ENCODE data around the gene ZNF44. TPM values are rescaled to one million over a fixed set of nuclear protein-coding genes. Genes with fewer than 3 reads are reported as not detected.

ZNF44 gene
- polyA plus RNA-seq, 2 of the 4 experiments (the other 2 are of a cell fraction): 0.65 to 0.76 TPM

DNA sequence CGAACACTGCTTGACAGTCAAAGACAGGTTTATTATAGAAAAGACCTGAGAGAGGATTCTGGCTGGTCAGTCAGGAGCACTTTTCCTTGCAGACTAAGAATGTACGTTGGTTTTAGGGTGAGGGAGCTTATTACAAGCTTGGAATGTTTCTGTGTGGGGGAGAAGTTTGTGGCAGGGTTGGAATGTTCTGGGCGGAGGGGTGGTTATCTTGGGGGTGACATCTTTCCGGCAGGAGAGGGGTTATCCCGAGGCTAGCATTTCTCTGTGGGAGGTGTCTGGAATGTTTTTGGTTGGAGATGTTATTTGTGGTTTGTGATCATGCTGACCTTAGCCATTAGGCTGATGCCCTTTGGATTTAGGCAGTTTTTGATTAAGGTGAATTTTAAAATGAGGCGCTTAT, 70.0 kb downstream of the ZNF44 start:
- no peak overlapping the region for H3K4me3 ChIP-seq
- POLR2A ChIA-PET: no interaction called here
- ATAC-seq (no peak), FAIRE-seq (no peak), DNase-seq (ENCODE audit: low read depth in 1 of 2, low spot score in 1 of 2) (no peak)
- H3K27ac ChIP-seq: no peak overlapping the region
- H3K9me3 ChIP-seq: peaks cover 3% of the 10 kb centered on the region; the same call in 1 of the 3 replicates
- 29% methylated on average over 6 of the region's 6 CpGs for WGBS (ENCODE audit: missing lambda C conversion rate)
- H3K4me2 ChIP-seq: no peak overlapping the region
- no peak for TF ChIP-seq SMC3 (IDR thresholded peaks at IDR 0.05)
- TF ChIP-seq BHLHE40 (IDR thresholded peaks at IDR 0.05; ENCODE audit: low read depth, low read length): no peak
- TF ChIP-seq, protein P1, sequence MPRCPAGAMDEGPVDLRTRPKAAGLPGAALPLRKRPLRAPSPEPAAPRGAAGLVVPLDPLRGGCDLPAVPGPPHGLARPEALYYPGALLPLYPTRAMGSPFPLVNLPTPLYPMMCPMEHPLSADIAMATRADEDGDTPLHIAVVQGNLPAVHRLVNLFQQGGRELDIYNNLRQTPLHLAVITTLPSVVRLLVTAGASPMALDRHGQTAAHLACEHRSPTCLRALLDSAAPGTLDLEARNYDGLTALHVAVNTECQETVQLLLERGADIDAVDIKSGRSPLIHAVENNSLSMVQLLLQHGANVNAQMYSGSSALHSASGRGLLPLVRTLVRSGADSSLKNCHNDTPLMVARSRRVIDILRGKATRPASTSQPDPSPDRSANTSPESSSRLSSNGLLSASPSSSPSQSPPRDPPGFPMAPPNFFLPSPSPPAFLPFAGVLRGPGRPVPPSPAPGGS (IDR thresholded peaks at IDR 0.05): no peak
- no peak for TF ChIP-seq CBX8 (IDR thresholded peaks at IDR 0.05)
- no peak for TF ChIP-seq ZFP36 (IDR thresholded peaks at IDR 0.05; ENCODE audit: borderline replicate concordance, partially characterized antibody)
- no peak for TF ChIP-seq RCOR1 (IDR thresholded peaks at IDR 0.05; ENCODE audit: low read depth, low read length)
- CTCF ChIA-PET: no interaction called here
- no peaks in the 10 kb centered on the region for H3K4me1 ChIP-seq

DNA sequence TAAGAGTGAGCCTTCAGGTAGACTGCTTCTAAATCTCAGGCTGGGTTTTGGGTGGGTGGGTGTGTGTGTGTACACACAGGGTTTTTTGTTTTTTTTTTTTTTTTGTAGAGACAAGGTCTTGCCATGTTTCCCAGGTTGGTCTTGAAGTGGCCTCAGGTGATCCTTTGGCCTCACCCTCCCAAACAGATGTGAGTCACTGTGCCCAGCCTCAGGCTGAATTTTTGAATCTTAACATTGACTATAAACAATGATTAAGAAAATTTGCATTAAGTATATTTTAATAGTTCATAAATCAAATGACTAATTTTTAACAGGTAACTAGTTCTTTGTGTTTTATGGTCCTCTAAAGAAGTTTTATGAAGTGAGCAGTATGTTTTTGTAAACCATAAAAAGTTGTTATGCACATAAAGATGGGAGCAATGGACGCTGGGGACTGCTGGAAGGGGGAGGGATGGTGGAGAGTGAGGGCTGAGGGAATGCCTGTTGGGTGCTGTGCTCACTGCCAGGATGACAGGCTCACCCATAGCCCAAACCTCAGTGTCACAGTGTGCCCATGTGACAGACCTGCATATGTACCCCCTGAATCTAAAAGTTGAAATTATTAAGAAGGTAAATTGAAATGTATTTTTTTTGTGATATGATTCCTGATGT, 71.6 kb downstream of the ZNF44 start:
- TF ChIP-seq BHLHE40 (IDR thresholded peaks at IDR 0.05; ENCODE audit: low read depth, low read length): no peak
- TF ChIP-seq RAD21 (conservative IDR thresholded peaks at IDR 0.05 in 1 of 2, IDR thresholded peaks at IDR 0.05 in 1 of 2): no peak
- no peak for TF ChIP-seq ZNF302 (CRISPR knock-in tag; IDR thresholded peaks at IDR 0.05)
- TF ChIP-seq, protein P2, sequence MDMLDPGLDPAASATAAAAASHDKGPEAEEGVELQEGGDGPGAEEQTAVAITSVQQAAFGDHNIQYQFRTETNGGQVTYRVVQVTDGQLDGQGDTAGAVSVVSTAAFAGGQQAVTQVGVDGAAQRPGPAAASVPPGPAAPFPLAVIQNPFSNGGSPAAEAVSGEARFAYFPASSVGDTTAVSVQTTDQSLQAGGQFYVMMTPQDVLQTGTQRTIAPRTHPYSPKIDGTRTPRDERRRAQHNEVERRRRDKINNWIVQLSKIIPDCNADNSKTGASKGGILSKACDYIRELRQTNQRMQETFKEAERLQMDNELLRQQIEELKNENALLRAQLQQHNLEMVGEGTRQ (IDR thresholded peaks at IDR 0.05): no peak
- TF ChIP-seq HEYL (CRISPR knock-in tag; IDR thresholded peaks at IDR 0.05): no peak
- TF ChIP-seq EP300 (IDR thresholded peaks at IDR 0.05): no peak
- TF ChIP-seq EHMT2 (IDR thresholded peaks at IDR 0.05; ENCODE audit: low read depth): no peak
- no peak for TF ChIP-seq CHD4 (IDR thresholded peaks at IDR 0.05; ENCODE audit: borderline replicate concordance)

More for the DNA sequence above, 71.6 kb downstream of the ZNF44 start:
- Histone ChIP-seq H3K4me3 (no peak overlapping the region), H3K27ac (no peak overlapping the region), H3K4me1 (no peaks in the 10 kb centered on the region), H3K4me2 (no peak overlapping the region), H3K9me3 (peaks cover 11% of the 10 kb centered on the region; the same call in 2 of the 3 replicates)
- WGBS (ENCODE audit: missing lambda C conversion rate): 0% methylated on average over 1 of the region's 1 CpG
- ChIA-PET CTCF (no interaction called here), POLR2A (no interaction called here)
- FAIRE-seq: no peak
- ATAC-seq: no peak
- DNase-seq (ENCODE audit: low read depth in 1 of 2, low spot score in 1 of 2): no peak

Other genes with a start within 250 kb of the ZNF44 start
- not detected in 2 replicates for gene ZNF878, start 241.9 kb downstream of the ZNF44 start, polyA plus RNA-seq (2011; rRNA removed)
- gene ZNF878, start 241.9 kb downstream of the ZNF44 start, polyA plus RNA-seq (2017; fragmentation: RNase III; extraction: RNeasy Plus Mini Kit Qiagen cat#74134 plus additional on column Dnase treatment): not detected in 3 replicates
- not detected in 2 replicates for gene ZNF844, start 230.2 kb downstream of the ZNF44 start, polyA plus RNA-seq (2011; rRNA removed)
- not detected in 3 replicates for gene ZNF844, start 230.2 kb downstream of the ZNF44 start, polyA plus RNA-seq (2017; fragmentation: RNase III; extraction: RNeasy Plus Mini Kit Qiagen cat#74134 plus additional on column Dnase treatment)
- 0.34 and 0.46 TPM in 2 replicates for gene ZNF20, start 154.5 kb downstream of the ZNF44 start, polyA plus RNA-seq (2011; rRNA removed)
- 0.20 to 0.41 TPM (median 0.37 TPM) in 3 replicates for gene ZNF20, start 154.5 kb downstream of the ZNF44 start, polyA plus RNA-seq (2017; fragmentation: RNase III; extraction: RNeasy Plus Mini Kit Qiagen cat#74134 plus additional on column Dnase treatment)
- not detected in 2 replicates for gene ZNF625, start 138.1 kb downstream of the ZNF44 start, polyA plus RNA-seq (2011; rRNA removed)
- not detected in 3 replicates for gene ZNF625, start 138.1 kb downstream of the ZNF44 start, polyA plus RNA-seq (2017; fragmentation: RNase III; extraction: RNeasy Plus Mini Kit Qiagen cat#74134 plus additional on column Dnase treatment)
- 2.2 and 2.3 TPM in 2 replicates for gene ZNF136, start 131.8 kb downstream of the ZNF44 start, polyA plus RNA-seq (2011; rRNA removed)
- 1.4 to 1.6 TPM (median 1.5 TPM) in 3 replicates for gene ZNF136, start 131.8 kb downstream of the ZNF44 start, polyA plus RNA-seq (2017; fragmentation: RNase III; extraction: RNeasy Plus Mini Kit Qiagen cat#74134 plus additional on column Dnase treatment)
- not detected in 2 replicates for gene ZNF563, start 38.8 kb upstream of the ZNF44 start, polyA plus RNA-seq (2011; rRNA removed)
- gene ZNF563, start 38.8 kb upstream of the ZNF44 start, polyA plus RNA-seq (2017; fragmentation: RNase III; extraction: RNeasy Plus Mini Kit Qiagen cat#74134 plus additional on column Dnase treatment): not detected in 3 replicates
- gene ZNF442, start 70.8 kb upstream of the ZNF44 start, polyA plus RNA-seq (2011; rRNA removed): not detected in 2 replicates
- not detected in 3 replicates for gene ZNF442, start 70.8 kb upstream of the ZNF44 start, polyA plus RNA-seq (2017; fragmentation: RNase III; extraction: RNeasy Plus Mini Kit Qiagen cat#74134 plus additional on column Dnase treatment)
- gene ZNF799, start 106.4 kb upstream of the ZNF44 start, polyA plus RNA-seq (2011; rRNA removed): 2.4 and 2.7 TPM in 2 replicates
- gene ZNF799, start 106.4 kb upstream of the ZNF44 start, polyA plus RNA-seq (2017; fragmentation: RNase III; extraction: RNeasy Plus Mini Kit Qiagen cat#74134 plus additional on column Dnase treatment): 1.7 TPM in 3 replicates
- gene ZNF443, start 146.1 kb upstream of the ZNF44 start, polyA plus RNA-seq (2011; rRNA removed): 1.0 and 1.1 TPM in 2 replicates
- gene ZNF443, start 146.1 kb upstream of the ZNF44 start, polyA plus RNA-seq (2017; fragmentation: RNase III; extraction: RNeasy Plus Mini Kit Qiagen cat#74134 plus additional on column Dnase treatment): 1.0 to 1.1 TPM (median 1.1 TPM) in 3 replicates
- gene ZNF709, start 189.9 kb upstream of the ZNF44 start, polyA plus RNA-seq (2011; rRNA removed): 0.01 TPM in 1 of 2 replicates, not detected in the other
- 0.04 to 0.10 TPM in 2 of 3 replicates, not detected in the other for gene ZNF709, start 189.9 kb upstream of the ZNF44 start, polyA plus RNA-seq (2017; fragmentation: RNase III; extraction: RNeasy Plus Mini Kit Qiagen cat#74134 plus additional on column Dnase treatment)

All from A549 (cell line).